Lower leg skin (tissue), 4 donors: ENCODE measurements around the gene PPP1R10. TPM values are rescaled to one million over a fixed set of nuclear protein-coding genes. Genes with fewer than 3 reads are reported as not detected.

Experiments
- DNase-seq, 2 donors: peaks; one replicate each; pipeline ENCODE4 v3.0.0-alpha.2; 2019; ENCODE audit warnings: low spot score in 2 of 2
- H3K4me3 ChIP-seq: fragments of 200-600 bp; sonication (generic); 2 replicates; pipeline ENCODE4 v1.5.1; 2017; ENCODE audit warnings: mild to moderate bottlenecking, low read depth; ENCODE audit not compliant: poor library complexity, severe bottlenecking
- POLR2A ChIP-seq, 2 donors: fragments of 450-650 bp; IDR thresholded peaks; one replicate each; pipeline ENCODE4 v1.6.1; 2016 to 2017; ENCODE audit warnings: antibody characterized with exemption in 2 of 2, mild to moderate bottlenecking in 1 of 2, moderate library complexity in 1 of 2
- WGBS, 2 donors: methylation state at CpG; one replicate each; pipeline ENCODE4 v1.1.5; 2018; 5-methylcytosine and 5-hydroxymethylcytosine counted together
- intact Hi-C: fragments of 100-400 bp; cut with DNase I; formaldehyde crosslinking; loops from one replicate; pipeline ENCODE4 v1.15.0; 2023; ENCODE audit warnings: low total_unique reads
- total RNA-seq, 4 donors: library from RNA; depleted of rRNA; stranded (reverse); fragments of >200 nt; gene quantifications; one replicate each; pipeline ENCODE4 v1.1.0, GENCODE V29; 2016
- TF ChIP-seq, protein P1 (sequence below), 3 donors: fragments of 450-650 bp; IDR thresholded peaks; one replicate each; pipeline ENCODE4 v1.5.1; 2016; ENCODE audit warnings: antibody characterized with exemption in 3 of 3, mild to moderate bottlenecking in 3 of 3, moderate library complexity in 2 of 3

PPP1R10 gene
- total RNA-seq, 4 donors from 2014 or later = 32.5 to 61.5 (median 49.4) TPM

DNA sequence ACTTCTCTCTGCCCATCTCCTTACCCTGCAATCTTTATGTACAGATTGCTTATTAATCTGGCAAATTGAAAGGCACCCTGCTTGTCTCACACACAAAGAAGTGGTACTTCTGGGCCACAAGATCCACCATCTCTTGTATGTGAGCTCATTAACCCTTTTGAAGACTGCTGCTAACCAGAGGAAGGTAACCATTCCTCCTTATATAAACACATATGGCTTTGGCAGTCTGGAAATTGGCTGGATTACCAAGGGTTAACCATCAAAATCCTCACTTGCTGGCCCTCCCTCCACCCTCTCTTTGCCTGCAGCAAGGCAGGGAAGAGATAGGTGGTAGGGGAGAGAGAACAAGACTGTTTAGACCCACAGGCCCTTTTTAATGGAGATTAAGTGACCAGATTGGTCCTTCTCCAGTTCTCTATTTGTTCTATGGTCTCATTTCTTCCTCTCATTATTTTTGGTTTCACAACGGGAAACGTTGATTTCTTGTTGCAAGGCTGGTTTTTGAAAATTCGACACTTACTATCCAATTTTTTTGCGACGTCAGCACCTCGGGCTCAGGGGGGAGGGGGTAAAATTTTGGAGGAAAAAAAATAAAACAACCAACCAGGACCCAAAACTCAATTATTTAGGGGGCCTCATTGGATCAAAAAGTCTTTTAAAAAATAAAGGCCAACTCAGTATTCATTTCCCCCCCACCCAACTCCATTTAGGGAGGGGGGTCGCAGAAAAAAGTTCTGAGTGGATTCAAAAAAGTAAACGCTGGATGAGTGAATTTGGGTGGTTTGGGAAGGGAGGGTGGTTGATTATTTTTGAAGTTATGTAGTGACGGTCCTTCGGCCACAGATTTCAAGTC is 859 bp downstream of the PPP1R10 start:
- intact Hi-C loops = no loop called here

DNA sequence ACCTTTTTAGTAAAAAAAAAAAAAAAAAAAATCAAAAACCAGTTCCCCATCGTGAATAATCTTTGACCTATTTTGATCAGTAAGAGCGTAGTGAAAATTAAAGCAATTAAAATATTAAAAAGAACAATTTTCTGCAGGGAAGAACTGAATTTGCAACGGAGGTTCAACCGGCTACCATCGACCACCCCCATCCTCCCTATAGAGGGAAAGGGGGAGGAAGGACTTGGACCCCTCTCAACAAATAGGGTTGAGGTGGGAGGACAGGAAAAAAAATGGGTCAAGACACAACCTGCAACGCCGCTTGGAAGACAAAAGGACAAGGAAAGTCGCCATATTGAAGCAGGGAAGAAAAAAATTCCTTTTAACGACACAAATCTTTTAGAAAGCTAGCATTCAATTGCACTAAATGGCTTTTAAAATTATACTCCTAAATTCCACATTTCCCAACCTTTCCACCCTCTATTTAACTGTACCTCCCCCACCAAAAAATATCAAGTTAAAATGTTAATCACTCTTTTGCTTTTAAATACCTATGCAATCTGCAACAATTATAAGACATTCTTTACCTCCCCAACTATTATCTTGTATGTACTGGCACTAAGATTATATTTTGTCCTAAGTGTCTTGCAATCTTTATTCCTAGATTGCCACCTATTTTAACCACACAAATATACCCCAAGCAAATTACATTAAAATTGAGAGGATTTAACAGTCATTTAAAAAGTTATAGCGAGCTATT is 1.7 kb downstream of the PPP1R10 start:
- 0 to 1% methylated on average over 10 of the region's 10 CpGs for WGBS, 2 donors
- H3K4me3 ChIP-seq = peak overlapping the region; percentile 88
- peak in 1 of 2 donors; percentile 47 for DNase-seq
- TF ChIP-seq POLR2A (IDR thresholded peaks at IDR 0.05) = no peak
- TF ChIP-seq, protein P1, sequence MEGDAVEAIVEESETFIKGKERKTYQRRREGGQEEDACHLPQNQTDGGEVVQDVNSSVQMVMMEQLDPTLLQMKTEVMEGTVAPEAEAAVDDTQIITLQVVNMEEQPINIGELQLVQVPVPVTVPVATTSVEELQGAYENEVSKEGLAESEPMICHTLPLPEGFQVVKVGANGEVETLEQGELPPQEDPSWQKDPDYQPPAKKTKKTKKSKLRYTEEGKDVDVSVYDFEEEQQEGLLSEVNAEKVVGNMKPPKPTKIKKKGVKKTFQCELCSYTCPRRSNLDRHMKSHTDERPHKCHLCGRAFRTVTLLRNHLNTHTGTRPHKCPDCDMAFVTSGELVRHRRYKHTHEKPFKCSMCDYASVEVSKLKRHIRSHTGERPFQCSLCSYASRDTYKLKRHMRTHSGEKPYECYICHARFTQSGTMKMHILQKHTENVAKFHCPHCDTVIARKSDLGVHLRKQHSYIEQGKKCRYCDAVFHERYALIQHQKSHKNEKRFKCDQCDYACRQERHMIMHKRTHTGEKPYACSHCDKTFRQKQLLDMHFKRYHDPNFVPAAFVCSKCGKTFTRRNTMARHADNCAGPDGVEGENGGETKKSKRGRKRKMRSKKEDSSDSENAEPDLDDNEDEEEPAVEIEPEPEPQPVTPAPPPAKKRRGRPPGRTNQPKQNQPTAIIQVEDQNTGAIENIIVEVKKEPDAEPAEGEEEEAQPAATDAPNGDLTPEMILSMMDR (IDR thresholded peaks at IDR 0.05) = no peak
- intact Hi-C loops = no loop called here

More for the DNA sequence above, 859 bp downstream of the PPP1R10 start:
- peak in 1 of 2 donors; percentile 35 for DNase-seq
- no peak for TF ChIP-seq POLR2A (IDR thresholded peaks at IDR 0.05)
- 0 to 1% methylated on average over 10 of the region's 10 CpGs for WGBS, 2 donors
- H3K4me3 ChIP-seq = peak overlapping the region; percentile 88

DNA sequence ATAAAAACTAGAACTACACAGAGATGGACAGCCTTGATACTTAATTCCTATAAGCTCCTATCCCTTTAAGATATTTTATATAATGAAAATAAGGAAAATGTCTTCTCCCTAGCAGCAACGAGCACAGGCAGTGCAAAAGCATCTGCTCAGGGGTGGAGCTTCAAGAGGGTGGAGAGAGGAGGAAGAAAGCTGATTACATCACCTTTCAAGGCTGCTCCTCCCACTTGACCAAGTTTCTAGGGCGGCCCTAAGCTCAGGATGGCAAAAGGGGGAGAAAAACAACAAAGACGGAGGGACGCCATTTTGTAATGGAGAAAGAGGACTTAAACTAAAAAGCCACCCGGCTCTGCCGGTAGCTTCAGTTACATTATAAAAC is 2.2 kb downstream of the PPP1R10 start:
- WGBS, 2 donors = 0 to 1% methylated on average over 6 of the region's 6 CpGs
- TF ChIP-seq, protein P1 (IDR thresholded peaks at IDR 0.05) = no peak
- TF ChIP-seq POLR2A (IDR thresholded peaks at IDR 0.05) = no peak
- intact Hi-C loops = no loop called here
- H3K4me3 ChIP-seq = no peak overlapping the region
- peak; percentile 94 to 95 for DNase-seq

DNA sequence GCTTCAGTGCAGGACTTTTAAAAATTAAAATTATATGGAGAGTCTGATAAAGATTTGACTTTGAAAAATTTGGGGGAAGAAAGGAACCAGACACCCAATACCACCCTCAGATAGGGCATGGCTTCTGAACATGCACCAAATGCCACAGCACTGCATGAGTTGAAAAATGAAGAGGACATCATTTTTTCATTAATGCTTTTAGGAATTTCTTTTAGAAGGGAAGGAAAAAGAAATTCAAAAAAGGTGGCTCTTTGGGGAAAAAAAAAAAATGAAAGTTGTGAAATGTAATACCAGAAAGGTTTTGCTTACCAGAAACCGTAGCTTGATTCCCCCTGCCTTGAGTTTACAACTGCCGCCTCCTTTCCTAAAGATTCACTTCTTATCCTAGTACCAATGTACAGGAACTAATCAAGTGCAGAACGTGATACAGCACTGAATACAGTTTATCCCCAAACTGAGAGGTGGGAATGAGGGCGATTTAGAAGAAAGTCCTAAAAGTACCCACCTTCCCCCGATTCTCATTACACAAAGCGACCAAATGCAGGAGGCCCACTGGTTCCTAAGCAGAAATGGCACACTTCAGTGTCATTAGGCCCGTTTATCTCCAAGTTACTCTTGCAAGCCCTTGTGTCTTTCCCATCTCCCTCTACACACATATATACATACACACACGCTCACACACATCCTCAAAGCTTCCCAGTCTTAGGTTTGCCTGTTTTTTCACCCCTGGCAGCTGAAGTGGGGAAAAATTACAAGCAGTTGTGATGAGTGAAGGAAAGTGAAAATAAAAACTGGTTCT is 2.8 kb downstream of the PPP1R10 start:
- DNase-seq = no peak
- no peak overlapping the region for H3K4me3 ChIP-seq
- no peak for TF ChIP-seq POLR2A (IDR thresholded peaks at IDR 0.05)
- TF ChIP-seq, protein P1 (IDR thresholded peaks at IDR 0.05) = no peak
- 13 to 18% methylated on average over 8 of the region's 8 CpGs for WGBS, 2 donors
- intact Hi-C loops = no loop called here

DNA sequence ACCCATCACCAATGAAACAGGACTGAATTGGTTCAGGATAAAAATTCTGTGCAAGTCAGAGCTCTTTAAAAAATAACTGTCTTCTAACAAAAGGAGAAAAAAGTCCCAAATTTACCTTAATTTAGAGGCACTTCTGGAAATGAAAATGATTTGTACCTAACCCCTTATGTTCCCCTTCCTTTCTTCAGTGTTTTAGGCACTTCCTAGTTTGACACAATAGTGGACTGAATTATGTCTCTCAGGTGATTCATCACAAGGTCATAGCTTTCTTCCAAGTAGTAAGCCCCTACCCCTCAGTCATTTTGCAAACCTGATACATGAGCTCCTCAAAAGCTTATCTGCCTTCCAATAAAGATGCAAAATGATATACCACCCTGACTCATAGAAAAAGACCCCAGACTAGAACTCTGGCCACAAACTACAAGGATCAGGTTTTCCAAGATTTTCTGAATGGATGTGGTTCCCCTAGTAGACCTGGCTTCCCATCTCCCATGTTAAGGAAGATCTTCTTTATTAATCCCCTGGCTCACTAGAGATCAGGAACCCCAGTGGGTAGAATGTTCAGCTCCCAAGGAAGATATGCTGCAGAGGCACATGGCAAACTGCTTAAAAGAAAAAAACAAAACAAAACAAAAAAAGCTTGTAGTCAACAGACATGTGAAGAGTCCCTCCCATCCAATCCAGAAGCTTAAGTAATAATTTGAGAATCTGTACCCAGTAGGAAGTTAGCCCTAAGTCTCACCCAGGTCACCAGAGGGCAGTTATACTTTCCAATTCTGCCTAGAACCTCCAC is 3.6 kb downstream of the PPP1R10 start:
- intact Hi-C loops = no loop called here
- DNase-seq = no peak
- no peak overlapping the region for H3K4me3 ChIP-seq
- TF ChIP-seq, protein P1 (IDR thresholded peaks at IDR 0.05) = no peak
- TF ChIP-seq POLR2A (IDR thresholded peaks at IDR 0.05) = no peak
